Neuronal stem cell (in vitro differentiated cells): Measurements from ENCODE around the gene TBXA2R.

Source experiments
- DNase-seq: peaks from one replicate; pipeline ENCODE4 v3.0.0-alpha.2; 2013; ENCODE audit warnings: low spot score
- H2AFZ ChIP-seq: one replicate; pipeline ENCODE4 v1.6.1; 2013; ENCODE audit warnings: mild to moderate bottlenecking, low read length, inconsistent platforms
- H2AK5ac ChIP-seq: 2 replicates; pipeline ENCODE4 v1.6.1; 2013; ENCODE audit warnings: low read depth, mild to moderate bottlenecking, inconsistent platforms, low read length, moderate library complexity, mixed read lengths
- H2BK120ac ChIP-seq: 2 replicates; pipeline ENCODE4 v1.6.1; 2013; ENCODE audit warnings: low read depth, mild to moderate bottlenecking, inconsistent platforms, low read length, moderate library complexity, mixed read lengths
- H2BK12ac ChIP-seq: one replicate; pipeline ENCODE4 v1.6.1; 2013; ENCODE audit warnings: low read length, inconsistent platforms
- H2BK15ac ChIP-seq: 2 replicates; pipeline ENCODE4 v1.6.1; 2013; ENCODE audit warnings: mild to moderate bottlenecking, low read length, inconsistent platforms, mixed read lengths
- H2BK5ac ChIP-seq: one replicate; pipeline ENCODE4 v1.6.1; 2013; ENCODE audit warnings: inconsistent platforms, mild to moderate bottlenecking, low read length, moderate library complexity
- H3K14ac ChIP-seq: one replicate; pipeline ENCODE4 v1.6.1; 2013; ENCODE audit warnings: low read length, inconsistent platforms
- H3K18ac ChIP-seq: 2 replicates; pipeline ENCODE4 v1.6.1; 2013; ENCODE audit warnings: low read length, inconsistent platforms
- H3K23ac ChIP-seq: 2 replicates; pipeline ENCODE4 v1.6.1; 2013; ENCODE audit warnings: low read depth, mild to moderate bottlenecking, mixed read lengths, low read length, inconsistent platforms; ENCODE audit not compliant: poor library complexity
- H3K27ac ChIP-seq: replicated peaks from 3 replicates; pipeline ENCODE4 v1.5.1; 2013; ENCODE audit warnings: low read length, inconsistent platforms
- H3K27me3 ChIP-seq, 3 experiments: 2 replicates each; pipeline ENCODE4 v1.6.1; 2013; ENCODE audit warnings: low read length in 3 of 3, mild to moderate bottlenecking in 2 of 3, inconsistent platforms in 1 of 3, low read depth in 1 of 3, mixed read lengths in 1 of 3, moderate library complexity in 1 of 3; ENCODE audit not compliant: control insufficient read depth in 3 of 3, insufficient read depth in 3 of 3
- H3K36me3 ChIP-seq, 2 donors: replicated peaks in 1 of 2; 2 replicates each; pipeline ENCODE4 v1.6.1; 2013; ENCODE audit warnings: low read length in 2 of 2; ENCODE audit not compliant: control insufficient read depth in 2 of 2, insufficient read depth in 2 of 2
- H3K4ac ChIP-seq: 2 replicates; pipeline ENCODE4 v1.6.1; 2013; ENCODE audit warnings: inconsistent platforms, mild to moderate bottlenecking, low read length, moderate library complexity
- H3K4me1 ChIP-seq, 2 donors: 1 replicate in 1 of 2; 2 replicates in 1 of 2; pipeline ENCODE4 v1.6.1; 2013; ENCODE audit warnings: low read length in 2 of 2, low read depth in 1 of 2; ENCODE audit not compliant: control insufficient read depth in 2 of 2, insufficient read depth in 1 of 2
- H3K4me2 ChIP-seq: one replicate; pipeline ENCODE4 v1.6.1; 2013; ENCODE audit warnings: mild to moderate bottlenecking, low read length, inconsistent platforms; ENCODE audit not compliant: insufficient read depth, poor library complexity, severe bottlenecking
- H3K4me3 ChIP-seq, 2 donors: 2 replicates each; pipeline ENCODE4 v1.5.1; 2013; ENCODE audit warnings: low read length in 2 of 2, mild to moderate bottlenecking in 2 of 2, inconsistent platforms in 1 of 2, moderate library complexity in 1 of 2
- H3K79me1 ChIP-seq: one replicate; pipeline ENCODE4 v1.6.1; 2013; ENCODE audit warnings: low read depth, mild to moderate bottlenecking, inconsistent platforms, low read length, moderate library complexity
- H3K9ac ChIP-seq: one replicate; pipeline ENCODE4 v1.6.1; 2013; ENCODE audit warnings: mild to moderate bottlenecking, low read depth, low read length, inconsistent platforms; ENCODE audit not compliant: poor library complexity
- H3K9me3 ChIP-seq, 2 donors: replicated peaks in 1 of 2; 2 replicates each; pipeline versions ENCODE3 to v1.6.1; 2013; ENCODE audit warnings: low read length in 2 of 2, mild to moderate bottlenecking in 2 of 2, inconsistent platforms in 1 of 2, low read depth in 1 of 2, mixed read lengths in 1 of 2, moderate library complexity in 1 of 2; ENCODE audit not compliant: control insufficient read depth in 2 of 2, insufficient read depth in 1 of 2
- H4K8ac ChIP-seq: one replicate; pipeline ENCODE4 v1.6.1; 2013; ENCODE audit warnings: low read depth, mild to moderate bottlenecking, inconsistent platforms, low read length, moderate library complexity
- H4K91ac ChIP-seq: one replicate; pipeline ENCODE4 v1.6.1; 2013; ENCODE audit warnings: low read length, low read depth, mild to moderate bottlenecking, inconsistent platforms; ENCODE audit not compliant: poor library complexity
- WGBS, 2 donors: extraction: QIAGEN DNeasy Blood & Tissue Kit; methylation state at CpG; one replicate each; pipeline ENCODE4 v1.1.7; 2013; ENCODE audit warnings: missing lambda C conversion rate in 2 of 2, mixed read lengths in 1 of 2; ENCODE audit not compliant: insufficient read length in 2 of 2, insufficient replicate concordance in 1 of 2; ENCODE audit errors: extremely low coverage in 2 of 2; 5-methylcytosine and 5-hydroxymethylcytosine counted together

The TBXA2R gene

DNA sequence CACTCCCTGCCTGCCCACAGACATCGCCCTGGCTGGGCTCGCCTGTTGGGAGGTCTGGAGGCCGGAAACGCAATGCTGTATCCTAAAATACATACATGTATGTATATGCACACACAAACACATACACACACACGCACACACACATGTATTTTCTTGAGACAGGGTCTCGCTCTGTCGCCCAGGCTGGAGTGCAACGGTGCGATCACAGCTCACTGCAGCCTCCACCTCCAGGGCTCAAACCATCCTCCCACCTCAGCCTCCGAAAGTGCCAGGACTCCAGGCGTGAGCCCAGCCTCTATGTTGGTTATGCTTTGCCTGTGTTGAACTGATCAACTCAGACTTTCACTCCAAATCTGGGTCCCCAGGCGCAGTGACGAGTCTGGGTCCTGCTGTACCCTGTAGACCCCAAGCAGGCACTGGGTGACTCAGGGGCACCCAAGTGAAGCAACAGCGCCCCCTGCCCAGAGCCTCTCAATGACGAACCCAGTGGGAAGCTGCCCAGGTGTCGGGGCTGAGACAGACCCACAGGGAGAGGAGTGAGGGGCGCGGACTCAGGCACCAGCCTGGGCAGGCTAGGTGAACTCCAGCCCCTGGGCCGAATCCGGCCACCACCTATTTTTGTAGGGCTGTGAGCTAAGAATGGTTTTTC is 47.3 kb upstream of the TBXA2R start:
- peaks cover 0 to 4% of the 10 kb centered on the region in 2 donors for H3K9me3 ChIP-seq
- no peak overlapping the region for H2BK12ac ChIP-seq
- DNase-seq: no peak
- H2BK15ac ChIP-seq: no peak overlapping the region
- H2AFZ ChIP-seq: no peak overlapping the region
- H3K36me3 ChIP-seq: peaks cover 40 to 66% of the 10 kb centered on the region in 2 donors
- H3K9ac ChIP-seq: no peak overlapping the region
- no peak overlapping the region for H3K27ac ChIP-seq
- no peak overlapping the region for H3K4ac ChIP-seq
- H2AK5ac ChIP-seq: no peak overlapping the region
- H3K27me3 ChIP-seq: no peaks in the 10 kb centered on the region
- peaks cover 6% of the 10 kb centered on the region for H3K79me1 ChIP-seq
- H4K91ac ChIP-seq: no peak overlapping the region
- H3K14ac ChIP-seq: no peak overlapping the region
- H3K23ac ChIP-seq: no peak overlapping the region
- no CpG with 5 or more reads among the region's 20 CpGs for WGBS, 2 donors
- H3K4me1 ChIP-seq: no peaks in the 10 kb centered on the region
- H3K4me3 ChIP-seq: no peak overlapping the region
- no peak overlapping the region for H3K18ac ChIP-seq
- no peak overlapping the region for H4K8ac ChIP-seq
- no peak overlapping the region for H3K4me2 ChIP-seq
- no peak overlapping the region for H2BK5ac ChIP-seq
- H2BK120ac ChIP-seq: no peak overlapping the region

GRCh38 chr19:3653081-3653795 is 46.6 kb upstream of the TBXA2R start:
- no peak overlapping the region for H3K18ac ChIP-seq
- H3K4me3 ChIP-seq: no peak overlapping the region
- H3K4ac ChIP-seq: no peak overlapping the region
- H3K4me2 ChIP-seq: no peak overlapping the region
- no peak overlapping the region for H4K91ac ChIP-seq
- WGBS, 2 donors: no CpG with 5 or more reads among the region's 37 CpGs
- no peaks in the 10 kb centered on the region for H3K4me1 ChIP-seq
- H2BK15ac ChIP-seq: no peak overlapping the region
- no peak overlapping the region for H2AFZ ChIP-seq
- H3K23ac ChIP-seq: peak overlapping the region; percentile 55
- H2AK5ac ChIP-seq: no peak overlapping the region
- H2BK120ac ChIP-seq: no peak overlapping the region
- no peak overlapping the region for H3K27ac ChIP-seq
- no peak for DNase-seq
- H3K79me1 ChIP-seq: peaks cover 6% of the 10 kb centered on the region
- H3K14ac ChIP-seq: no peak overlapping the region
- no peak overlapping the region for H4K8ac ChIP-seq
- peaks cover 35 to 61% of the 10 kb centered on the region in 2 donors for H3K36me3 ChIP-seq
- H3K9ac ChIP-seq: peak overlapping the region; percentile 70
- no peaks in the 10 kb centered on the region for H3K27me3 ChIP-seq
- H2BK12ac ChIP-seq: no peak overlapping the region
- H3K9me3 ChIP-seq: peaks cover 0 to 4% of the 10 kb centered on the region in 2 donors
- H2BK5ac ChIP-seq: no peak overlapping the region

GRCh38 chr19:3652422-3652821 is 45.7 kb upstream of the TBXA2R start:
- Histone ChIP-seq H2AFZ (no peak overlapping the region), H3K23ac (no peak overlapping the region), H2BK12ac (no peak overlapping the region), H3K4me2 (no peak overlapping the region), H3K36me3 (peaks cover 30 to 57% of the 10 kb centered on the region in 2 donors), H3K4me1 (no peaks in the 10 kb centered on the region), H2BK5ac (no peak overlapping the region), H3K27me3 (no peaks in the 10 kb centered on the region), H3K18ac (no peak overlapping the region), H2AK5ac (no peak overlapping the region), H3K79me1 (peaks cover 6% of the 10 kb centered on the region), H3K9me3 (peaks cover 0 to 4% of the 10 kb centered on the region in 2 donors), H3K9ac (no peak overlapping the region), H4K8ac (no peak overlapping the region), H3K27ac (no peak overlapping the region), H2BK120ac (no peak overlapping the region), H3K14ac (no peak overlapping the region), H3K4me3 (no peak overlapping the region), H2BK15ac (no peak overlapping the region), H3K4ac (no peak overlapping the region), H4K91ac (no peak overlapping the region)
- no CpG with 5 or more reads among the region's 14 CpGs for WGBS, 2 donors
- no peak for DNase-seq

DNA sequence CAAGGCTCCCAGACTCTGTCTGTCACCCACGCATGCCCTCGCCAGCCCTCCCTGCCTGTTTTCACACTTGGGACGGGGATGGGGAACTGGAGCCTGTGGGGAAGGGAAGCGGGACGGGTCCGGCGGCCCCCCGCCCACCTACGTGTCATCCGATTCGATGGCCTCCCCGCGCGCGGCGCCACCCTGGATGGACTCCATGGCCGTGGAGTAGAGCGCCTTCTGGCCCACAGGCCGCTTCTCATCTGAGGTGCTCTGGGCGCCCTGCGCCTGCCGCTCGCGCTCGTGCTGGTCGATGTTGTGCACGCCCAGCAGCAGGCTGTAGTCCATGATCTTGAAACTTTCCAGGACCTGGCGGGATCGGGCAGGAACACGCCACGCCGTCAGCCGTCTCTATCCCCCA is 45.0 kb upstream of the TBXA2R start:
- Histone ChIP-seq H4K91ac (no peak overlapping the region), H3K36me3 (peaks cover 24 to 51% of the 10 kb centered on the region in 2 donors), H3K27me3 (no peaks in the 10 kb centered on the region), H3K27ac (no peak overlapping the region), H3K9ac (no peak overlapping the region), H3K4me3 (no peak overlapping the region), H3K14ac (no peak overlapping the region), H3K9me3 (no peaks in the 10 kb centered on the region), H2BK120ac (no peak overlapping the region), H2BK12ac (no peak overlapping the region), H3K79me1 (peaks cover 6% of the 10 kb centered on the region), H2BK5ac (peak overlapping the region; percentile 66), H3K18ac (no peak overlapping the region), H3K23ac (no peak overlapping the region), H3K4me1 (no peaks in the 10 kb centered on the region), H3K4me2 (no peak overlapping the region), H4K8ac (no peak overlapping the region), H2BK15ac (no peak overlapping the region), H2AFZ (no peak overlapping the region), H2AK5ac (no peak overlapping the region), H3K4ac (no peak overlapping the region)
- WGBS, 2 donors: no CpG with 5 or more reads among the region's 33 CpGs
- DNase-seq: no peak
